GM21825 (cell line): ENCODE measurements around the gene APOL2.

ENCODE experiments used
- ATAC-seq: cut with Tn5 transposase; IDR thresholded peaks from one replicate; pipeline ENCODE4 v1.9.1; 2021; ENCODE audit warnings: mild to moderate bottlenecking, moderate library complexity; ENCODE audit not compliant: unreplicated experiment

Gene APOL2

GRCh38 chr22:36180928-36181327, 58.4 kb downstream of the APOL2 start:
- ATAC-seq = no peak

GRCh38 chr22:36180038-36180880, 59.1 kb downstream of the APOL2 start:
- ATAC-seq = no peak

GRCh38 chr22:36177160-36177559, 62.2 kb downstream of the APOL2 start:
- ATAC-seq = no peak
